OCI-LY7 (cell line): ENCODE measurements around the gene GZMM. TPM values are rescaled to one million over a fixed set of nuclear protein-coding genes. Genes with fewer than 3 reads are reported as not detected.
A peak's percentile ranks its signal among the peaks of the same experiment; 100 is the strongest.

Source experiments
- BruUV-seq: library from RNA; stranded (reverse); fragments of 400-500 nt; replicated peaks from 2 replicates; lab custom pipeline; 2021; lab: Mats Ljungman, UMichigan
- CTCF ChIA-PET: fragments of 300-600 bp; sonication (Branson Sonifier 250); formaldehyde crosslinking; loops from one replicate; lab custom pipeline; 2022; ENCODE audit warnings: antibody characterized with exemption; ENCODE audit not compliant: unreplicated experiment; lab: Charles Lee
- POLR2A ChIA-PET: fragments of 300-600 bp; sonication (Branson Sonifier 250); formaldehyde crosslinking; loops from one replicate; lab custom pipeline; 2022; ENCODE audit warnings: antibody characterized with exemption; lab: Charles Lee
- DNase-seq: peaks from one replicate; pipeline ENCODE4 v3.0.0-alpha.2; 2015; ENCODE audit warnings: low spot score
- H2AFZ ChIP-seq: fragments of 200-600 bp; sonication (generic), shearing (Covaris generic); 2 replicates; pipeline ENCODE4 v1.6.1; 2014; ENCODE audit warnings: mild to moderate bottlenecking, antibody characterized with exemption, low read length, moderate library complexity
- H3K27ac ChIP-seq: fragments of 200-600 bp; sonication (generic); 2 replicates; pipeline ENCODE4 v1.5.1; 2014; ENCODE audit warnings: mixed run types, low read depth, mild to moderate bottlenecking, moderate library complexity, low read length, inconsistent platforms; ENCODE audit not compliant: poor library complexity, severe bottlenecking
- H3K36me3 ChIP-seq: fragments of 200-600 bp; sonication (generic); 2 replicates; pipeline ENCODE4 v1.6.1; 2014; ENCODE audit warnings: mild to moderate bottlenecking, antibody characterized with exemption, low read length, moderate library complexity, mixed read lengths; ENCODE audit not compliant: insufficient read depth
- H3K4me1 ChIP-seq: fragments of 200-600 bp; sonication (generic); 2 replicates; pipeline ENCODE4 v1.5.1; 2014; ENCODE audit warnings: mild to moderate bottlenecking, low read length; ENCODE audit not compliant: insufficient read depth, poor library complexity, severe bottlenecking
- H3K4me2 ChIP-seq: fragments of 200-600 bp; sonication (generic); 2 replicates; pipeline ENCODE4 v1.6.1; 2014; ENCODE audit warnings: mild to moderate bottlenecking, low read length
- H3K4me3 ChIP-seq: fragments of 200-600 bp; sonication (generic); 2 replicates; pipeline ENCODE4 v1.5.1; 2014; ENCODE audit warnings: mild to moderate bottlenecking, low read depth, low read length; ENCODE audit not compliant: poor library complexity, severe bottlenecking
- H3K79me2 ChIP-seq: fragments of 200-600 bp; sonication (generic); 2 replicates; pipeline ENCODE4 v1.6.1; 2016; ENCODE audit warnings: low read depth, mild to moderate bottlenecking, low read length, moderate library complexity, mixed read lengths; ENCODE audit not compliant: insufficient read depth
- H3K9me2 ChIP-seq: fragments of 200-600 bp; sonication (generic); 2 replicates; pipeline ENCODE4 v1.6.1; 2016; ENCODE audit warnings: mild to moderate bottlenecking, low read length, mixed read lengths; ENCODE audit not compliant: insufficient read depth
- H3K9me3 ChIP-seq: fragments of 200-600 bp; sonication (generic); 2 replicates; pipeline ENCODE4 v1.6.1; 2014; ENCODE audit warnings: mild to moderate bottlenecking, mixed run types, low read length, mixed read lengths
- H4K20me1 ChIP-seq: fragments of 200-600 bp; sonication (generic); 2 replicates; pipeline ENCODE4 v1.6.1; 2014; ENCODE audit warnings: mild to moderate bottlenecking, antibody characterized with exemption, low read length, moderate library complexity, mixed read lengths; ENCODE audit not compliant: insufficient read depth
- EZH2phosphoT487 ChIP-seq: fragments of 200-600 bp; sonication (generic); IDR thresholded peaks from 2 replicates; pipeline ENCODE4 v1.6.1; 2018; ENCODE audit warnings: low read depth, borderline replicate concordance, mild to moderate bottlenecking, mixed run types, antibody characterized with exemption, low read length, moderate library complexity, mixed read lengths
- intact Hi-C: fragments of 100-400 bp; cut with micrococcal nuclease; formaldehyde crosslinking; loops from one replicate; pipeline ENCODE4 v1.10.0; 2022; ENCODE audit not compliant: unreplicated experiment
- total RNA-seq, 2 experiments: library from RNA; depleted of rRNA in 1 of 2; stranded (reverse); fragments of >200 nt in 1 of 2; shearing (Covaris generic) in 1 of 2; gene quantifications; 2 replicates each; pipeline ENCODE4 v1.2.3, GENCODE V29; 2014 to 2022
- TF ChIP-seq, protein P1 (sequence below): fragments of 200-600 bp; sonication (generic); conservative IDR thresholded peaks from 2 replicates; pipeline ENCODE4 v1.5.1; 2014; ENCODE audit warnings: mild to moderate bottlenecking, antibody characterized with exemption, low read length, moderate library complexity, mixed read lengths

GZMM gene
- total RNA-seq, 2 experiments from 2014 or later = not detected

GRCh38 chr19:585551-586110 lies 41.8 kb downstream of the GZMM start:
- no peak overlapping the region for H3K4me2 ChIP-seq
- H3K4me1 ChIP-seq = peaks cover 12% of the 10 kb centered on the region
- H3K36me3 ChIP-seq = peaks cover 20% of the 10 kb centered on the region
- CTCF ChIA-PET = interaction anchor here (0.6 kb wide), 1 partner anchor 25 kb away, joined by 3 read pairs; no protein-coding TSS in a partner anchor
- H3K27ac ChIP-seq = no peak overlapping the region
- no peak overlapping the region for H2AFZ ChIP-seq
- intact Hi-C loops = loop anchor here (5.0 kb wide), 1 partner anchor 147 kb away; no protein-coding TSS in a partner anchor
- POLR2A ChIA-PET = no interaction called here
- TF ChIP-seq EZH2phosphoT487 = no peak
- TF ChIP-seq, protein P1, sequence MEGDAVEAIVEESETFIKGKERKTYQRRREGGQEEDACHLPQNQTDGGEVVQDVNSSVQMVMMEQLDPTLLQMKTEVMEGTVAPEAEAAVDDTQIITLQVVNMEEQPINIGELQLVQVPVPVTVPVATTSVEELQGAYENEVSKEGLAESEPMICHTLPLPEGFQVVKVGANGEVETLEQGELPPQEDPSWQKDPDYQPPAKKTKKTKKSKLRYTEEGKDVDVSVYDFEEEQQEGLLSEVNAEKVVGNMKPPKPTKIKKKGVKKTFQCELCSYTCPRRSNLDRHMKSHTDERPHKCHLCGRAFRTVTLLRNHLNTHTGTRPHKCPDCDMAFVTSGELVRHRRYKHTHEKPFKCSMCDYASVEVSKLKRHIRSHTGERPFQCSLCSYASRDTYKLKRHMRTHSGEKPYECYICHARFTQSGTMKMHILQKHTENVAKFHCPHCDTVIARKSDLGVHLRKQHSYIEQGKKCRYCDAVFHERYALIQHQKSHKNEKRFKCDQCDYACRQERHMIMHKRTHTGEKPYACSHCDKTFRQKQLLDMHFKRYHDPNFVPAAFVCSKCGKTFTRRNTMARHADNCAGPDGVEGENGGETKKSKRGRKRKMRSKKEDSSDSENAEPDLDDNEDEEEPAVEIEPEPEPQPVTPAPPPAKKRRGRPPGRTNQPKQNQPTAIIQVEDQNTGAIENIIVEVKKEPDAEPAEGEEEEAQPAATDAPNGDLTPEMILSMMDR = no peak
- H3K9me3 ChIP-seq = no peaks in the 10 kb centered on the region
- no peaks in the 10 kb centered on the region for H3K79me2 ChIP-seq
- no peak for DNase-seq
- no peaks in the 10 kb centered on the region for H3K9me2 ChIP-seq
- no peaks in the 10 kb centered on the region; the same call in 1 of the 2 replicates for H4K20me1 ChIP-seq
- BruUV-seq = no TSS peak
- no peak overlapping the region for H3K4me3 ChIP-seq

DNA sequence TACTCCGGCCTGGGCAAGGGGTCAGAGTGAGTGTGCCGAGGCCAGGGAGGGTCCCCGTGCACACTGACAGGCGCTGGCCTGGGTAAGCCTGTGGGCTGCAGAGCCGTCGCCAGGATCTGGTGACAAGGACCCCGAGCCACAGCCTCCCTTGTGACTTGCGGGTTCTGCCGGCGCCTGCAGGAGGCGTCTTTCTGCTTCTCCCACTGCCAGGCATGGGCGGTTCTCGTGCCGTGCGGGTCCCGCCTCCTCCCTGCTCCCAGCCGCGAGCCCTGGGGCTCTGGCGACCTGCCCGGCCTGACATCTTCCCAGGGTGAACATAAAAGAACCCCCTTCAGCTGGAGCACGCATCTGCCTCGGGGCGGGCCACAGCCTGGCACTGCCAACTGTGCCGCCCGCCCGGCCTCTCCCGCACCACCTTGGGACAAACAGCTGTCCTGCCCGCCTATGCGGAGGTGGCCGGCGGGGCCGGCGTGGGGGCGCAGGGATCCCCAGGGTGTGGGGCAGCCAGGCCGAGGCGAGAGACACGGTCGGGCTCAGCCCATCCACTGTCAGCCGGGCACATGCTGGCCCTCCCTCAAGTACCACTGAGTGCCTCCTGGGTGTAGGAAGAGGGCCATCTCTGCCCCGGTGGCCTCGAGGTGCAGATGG lies 44.4 kb downstream of the GZMM start:
- TF ChIP-seq, protein P1 = peak; percentile 63
- TF ChIP-seq EZH2phosphoT487 = no peak
- Histone ChIP-seq H3K4me3 (no peak overlapping the region), H4K20me1 (no peaks in the 10 kb centered on the region), H3K9me3 (no peaks in the 10 kb centered on the region), H3K79me2 (no peaks in the 10 kb centered on the region), H2AFZ (no peak overlapping the region), H3K4me2 (peak overlapping the region; percentile 22), H3K36me3 (peaks cover 4% of the 10 kb centered on the region; the same call in 1 of the 2 replicates), H3K9me2 (no peaks in the 10 kb centered on the region), H3K27ac (no peak overlapping the region), H3K4me1 (peaks cover 12% of the 10 kb centered on the region)
- intact Hi-C loops = loop anchor here (5.0 kb wide), 1 partner anchor 144 kb away; no protein-coding TSS in a partner anchor
- no TSS peak for BruUV-seq
- CTCF ChIA-PET = no interaction called here
- peak; percentile 49 for DNase-seq
- POLR2A ChIA-PET = no interaction called here
